ENCODE data around the gene ATP5ME.

The ATP5ME gene

DNA sequence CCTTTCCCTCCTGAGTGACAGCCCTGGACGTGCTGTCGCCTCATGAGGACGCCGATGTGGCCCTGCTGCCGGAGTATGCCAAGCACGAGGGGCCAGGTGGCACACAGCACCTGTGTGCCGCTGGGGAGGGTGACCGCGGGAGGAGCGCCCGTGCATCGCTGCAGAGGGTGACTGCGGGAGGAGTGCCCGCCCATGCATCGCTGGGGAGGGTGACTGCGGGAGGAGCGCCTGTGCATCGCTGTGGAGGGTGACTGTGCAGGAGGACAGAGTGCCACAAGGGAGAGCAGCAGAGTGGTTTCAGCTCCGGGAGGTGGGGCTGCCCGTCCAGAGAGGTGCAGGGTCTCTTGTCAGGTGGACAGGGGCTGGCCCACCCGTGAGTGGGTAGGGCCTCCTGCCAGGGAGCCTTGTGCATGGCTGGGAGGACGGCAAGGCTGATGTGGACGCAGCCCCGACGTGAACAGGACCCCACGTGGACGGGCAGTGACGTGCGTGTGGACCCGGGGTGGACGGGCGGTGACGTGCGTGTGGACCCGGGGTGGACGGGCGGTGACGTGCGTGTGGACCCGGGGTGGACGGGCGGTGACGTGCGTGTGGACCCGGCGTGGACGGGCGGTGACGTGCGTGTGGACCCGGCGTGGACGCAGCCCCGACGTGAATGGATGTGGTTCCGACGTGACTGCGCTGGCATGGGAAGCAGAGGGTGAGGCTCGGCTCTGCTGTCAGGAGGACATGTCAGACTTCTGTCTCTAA lies 46.2 kb upstream of the ATP5ME start:
- no peak for TF ChIP-seq TAF1 (IDR thresholded peaks at IDR 0.05; ENCODE audit: borderline replicate concordance, insufficient read depth, low read length)
- TF ChIP-seq SIN3A (IDR thresholded peaks at IDR 0.05; ENCODE audit: borderline replicate concordance, insufficient read depth, low read length), result no peak

DNA sequence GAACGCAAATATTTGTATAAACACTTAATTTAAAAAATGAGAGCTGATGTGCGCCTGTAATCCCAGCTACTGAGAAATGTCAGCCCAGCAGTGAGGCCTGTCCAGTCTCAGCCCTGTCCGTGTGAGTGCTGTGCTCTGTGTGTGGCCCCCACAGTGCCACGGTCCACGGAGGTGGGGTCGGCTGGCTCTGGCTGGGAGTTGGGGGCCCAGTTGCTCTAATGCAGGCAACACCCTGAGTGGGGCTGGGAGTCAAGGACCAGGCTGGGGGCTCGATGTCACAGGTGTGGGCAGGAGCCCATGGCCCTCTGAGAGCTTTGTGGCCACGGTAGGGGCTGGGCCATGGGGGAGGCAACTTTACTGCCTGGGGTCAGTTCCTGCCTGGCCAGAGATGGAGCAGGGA lies 44.4 kb upstream of the ATP5ME start:
- no peak for TF ChIP-seq TAF1 (IDR thresholded peaks at IDR 0.05; ENCODE audit: borderline replicate concordance, insufficient read depth, low read length)
- TF ChIP-seq, protein P1, sequence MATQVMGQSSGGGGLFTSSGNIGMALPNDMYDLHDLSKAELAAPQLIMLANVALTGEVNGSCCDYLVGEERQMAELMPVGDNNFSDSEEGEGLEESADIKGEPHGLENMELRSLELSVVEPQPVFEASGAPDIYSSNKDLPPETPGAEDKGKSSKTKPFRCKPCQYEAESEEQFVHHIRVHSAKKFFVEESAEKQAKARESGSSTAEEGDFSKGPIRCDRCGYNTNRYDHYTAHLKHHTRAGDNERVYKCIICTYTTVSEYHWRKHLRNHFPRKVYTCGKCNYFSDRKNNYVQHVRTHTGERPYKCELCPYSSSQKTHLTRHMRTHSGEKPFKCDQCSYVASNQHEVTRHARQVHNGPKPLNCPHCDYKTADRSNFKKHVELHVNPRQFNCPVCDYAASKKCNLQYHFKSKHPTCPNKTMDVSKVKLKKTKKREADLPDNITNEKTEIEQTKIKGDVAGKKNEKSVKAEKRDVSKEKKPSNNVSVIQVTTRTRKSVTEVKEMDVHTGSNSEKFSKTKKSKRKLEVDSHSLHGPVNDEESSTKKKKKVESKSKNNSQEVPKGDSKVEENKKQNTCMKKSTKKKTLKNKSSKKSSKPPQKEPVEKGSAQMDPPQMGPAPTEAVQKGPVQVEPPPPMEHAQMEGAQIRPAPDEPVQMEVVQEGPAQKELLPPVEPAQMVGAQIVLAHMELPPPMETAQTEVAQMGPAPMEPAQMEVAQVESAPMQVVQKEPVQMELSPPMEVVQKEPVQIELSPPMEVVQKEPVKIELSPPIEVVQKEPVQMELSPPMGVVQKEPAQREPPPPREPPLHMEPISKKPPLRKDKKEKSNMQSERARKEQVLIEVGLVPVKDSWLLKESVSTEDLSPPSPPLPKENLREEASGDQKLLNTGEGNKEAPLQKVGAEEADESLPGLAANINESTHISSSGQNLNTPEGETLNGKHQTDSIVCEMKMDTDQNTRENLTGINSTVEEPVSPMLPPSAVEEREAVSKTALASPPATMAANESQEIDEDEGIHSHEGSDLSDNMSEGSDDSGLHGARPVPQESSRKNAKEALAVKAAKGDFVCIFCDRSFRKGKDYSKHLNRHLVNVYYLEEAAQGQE (IDR thresholded peaks at IDR 0.05; ENCODE audit: insufficient read depth in 1 of 2, low read depth in 2 of 2, low read length in 2 of 2), result no peak

DNA sequence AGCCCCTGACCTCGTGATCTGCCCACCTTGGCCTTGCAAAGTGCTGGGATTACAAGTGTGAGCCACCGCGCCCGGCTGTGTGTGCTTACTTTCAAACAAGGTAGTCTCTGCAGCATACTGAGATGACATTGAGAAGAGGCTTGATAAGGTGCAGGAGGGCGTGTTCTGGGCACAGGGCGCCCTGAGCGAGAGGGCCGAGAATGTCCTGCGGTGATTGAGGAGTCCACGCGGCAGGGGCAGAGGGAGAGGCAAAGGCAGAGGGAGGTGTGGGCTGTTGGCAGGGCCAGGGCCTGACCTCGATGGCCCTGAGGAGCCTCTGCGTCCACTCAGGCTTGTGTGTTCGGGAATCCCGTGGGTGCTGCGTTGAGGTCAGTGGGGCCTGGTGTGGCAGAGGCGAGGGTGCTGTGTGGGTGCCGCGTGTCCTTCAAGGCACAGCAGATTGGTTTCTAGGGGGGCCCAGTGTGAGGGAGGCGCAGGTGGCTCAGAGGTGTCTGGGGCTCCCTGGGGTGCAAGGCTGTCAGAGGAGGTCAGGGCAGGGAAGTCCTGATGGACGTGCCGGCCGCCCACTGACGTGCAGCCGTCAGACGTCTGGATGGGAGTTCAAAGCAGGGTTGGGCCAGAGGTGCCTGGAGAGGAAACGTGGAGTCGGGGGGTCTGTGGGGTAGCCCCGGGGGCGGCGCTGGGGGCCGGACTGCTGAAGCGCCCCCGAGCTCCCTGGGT lies 43.7 kb upstream of the ATP5ME start:
- TF ChIP-seq, protein P1 (IDR thresholded peaks at IDR 0.05; ENCODE audit: insufficient read depth in 1 of 2, low read depth in 2 of 2, low read length in 2 of 2), result no peak
- TF ChIP-seq SIN3A (IDR thresholded peaks at IDR 0.05; ENCODE audit: borderline replicate concordance, insufficient read depth, low read length) (no peak), POLR2AphosphoS5 (IDR thresholded peaks at IDR 0.05; ENCODE audit: low read depth, low read length) (no peak), FOXP2 (optimal IDR thresholded peaks at IDR 0.05; ENCODE audit: borderline replicate concordance, extremely low read depth, extremely low read length, insufficient read depth) (no peak), TAF1 (IDR thresholded peaks at IDR 0.05; ENCODE audit: borderline replicate concordance, insufficient read depth, low read length) (no peak)

DNA sequence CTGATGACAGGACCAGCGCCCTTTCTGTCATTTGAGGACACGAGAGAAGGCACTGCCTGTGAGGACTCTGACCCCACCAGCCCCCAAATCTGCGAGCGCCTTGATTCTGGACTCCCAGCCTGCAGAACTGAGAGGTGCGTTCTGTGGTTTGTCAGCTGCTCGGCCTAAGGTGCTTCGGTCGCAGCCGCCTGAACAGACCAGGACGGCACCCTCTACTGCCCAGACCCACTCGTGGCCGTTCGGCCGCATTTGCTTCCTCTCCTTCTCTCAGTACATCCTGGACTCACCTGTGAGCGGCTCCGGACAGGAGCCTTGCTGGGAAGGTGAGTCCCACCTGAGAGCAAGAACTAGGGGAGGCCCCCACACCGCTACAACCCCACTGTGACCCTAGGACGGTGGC lies 40.0 kb upstream of the ATP5ME start:
- TF ChIP-seq FOXP2 (optimal IDR thresholded peaks at IDR 0.05; ENCODE audit: borderline replicate concordance, extremely low read depth, extremely low read length, insufficient read depth), result no peak
- TF ChIP-seq SIN3A (IDR thresholded peaks at IDR 0.05; ENCODE audit: borderline replicate concordance, insufficient read depth, low read length), result no peak
- TF ChIP-seq TAF1 (IDR thresholded peaks at IDR 0.05; ENCODE audit: borderline replicate concordance, insufficient read depth, low read length), result no peak
- TF ChIP-seq, protein P1 (IDR thresholded peaks at IDR 0.05; ENCODE audit: insufficient read depth in 1 of 2, low read depth in 2 of 2, low read length in 2 of 2), result no peak
- no peak for TF ChIP-seq POLR2AphosphoS5 (IDR thresholded peaks at IDR 0.05; ENCODE audit: low read depth, low read length)

DNA sequence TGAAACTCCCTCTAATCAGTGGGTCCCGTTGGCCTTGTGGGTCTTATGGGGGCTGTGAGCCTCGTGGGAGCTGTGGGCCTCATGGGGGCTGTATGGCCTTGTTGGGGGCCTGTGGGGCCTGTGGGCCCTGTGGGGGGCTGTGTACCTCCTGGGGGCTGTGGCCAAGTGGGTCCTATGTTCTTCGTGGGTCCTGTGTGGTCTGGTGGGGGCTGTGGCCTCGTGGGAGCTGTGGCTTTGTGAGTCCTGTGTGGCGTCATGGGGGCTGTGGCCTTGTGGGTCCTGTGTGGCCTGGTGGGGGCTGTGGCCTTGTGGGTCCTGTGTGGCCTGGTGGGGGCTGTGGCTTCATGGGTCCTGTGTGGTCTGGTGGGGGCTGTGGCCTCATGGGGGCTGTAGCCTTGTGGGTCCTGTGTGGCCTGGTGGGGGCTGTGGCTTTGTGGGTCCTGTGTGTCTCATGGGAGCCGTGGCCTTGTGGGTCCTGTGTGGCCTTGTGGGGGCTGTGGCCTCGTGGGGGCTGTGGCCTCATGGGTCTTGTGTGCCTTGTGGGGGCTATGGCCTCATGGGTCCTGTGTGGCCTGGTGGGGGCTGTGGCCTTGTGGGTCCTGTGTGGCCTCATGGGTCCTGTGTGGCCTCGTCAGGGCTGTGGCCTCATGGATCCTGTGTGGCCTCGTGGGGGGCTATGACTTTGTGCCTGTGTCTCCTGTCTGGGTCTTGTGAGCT lies 39.0 kb upstream of the ATP5ME start:
- TF ChIP-seq, protein P1 (IDR thresholded peaks at IDR 0.05; ENCODE audit: insufficient read depth in 1 of 2, low read depth in 2 of 2, low read length in 2 of 2), result no peak
- TF ChIP-seq SIN3A (IDR thresholded peaks at IDR 0.05; ENCODE audit: borderline replicate concordance, insufficient read depth, low read length), result no peak
- no peak for TF ChIP-seq TAF1 (IDR thresholded peaks at IDR 0.05; ENCODE audit: borderline replicate concordance, insufficient read depth, low read length)
- TF ChIP-seq FOXP2 (optimal IDR thresholded peaks at IDR 0.05; ENCODE audit: borderline replicate concordance, extremely low read depth, extremely low read length, insufficient read depth), result no peak
- no peak for TF ChIP-seq POLR2AphosphoS5 (IDR thresholded peaks at IDR 0.05; ENCODE audit: low read depth, low read length)

All from PFSK-1 (cell line).